Measurements from ENCODE around the gene CPNE2.
"Not testable (repeated sequence)": the region's sequence is repeated elsewhere in the genome, so short reads cannot be mapped to it uniquely, and the experiment has no call there.

The CPNE2 gene

GRCh38 chr16:57091975-57092785 lies at the start of gene CPNE2:
Gene CPNE2 (plus strand): TSS chr16:57092583. CDS start chr16:57110743, 18,160 bp downstream.
- no peak for DNase-seq

DNA sequence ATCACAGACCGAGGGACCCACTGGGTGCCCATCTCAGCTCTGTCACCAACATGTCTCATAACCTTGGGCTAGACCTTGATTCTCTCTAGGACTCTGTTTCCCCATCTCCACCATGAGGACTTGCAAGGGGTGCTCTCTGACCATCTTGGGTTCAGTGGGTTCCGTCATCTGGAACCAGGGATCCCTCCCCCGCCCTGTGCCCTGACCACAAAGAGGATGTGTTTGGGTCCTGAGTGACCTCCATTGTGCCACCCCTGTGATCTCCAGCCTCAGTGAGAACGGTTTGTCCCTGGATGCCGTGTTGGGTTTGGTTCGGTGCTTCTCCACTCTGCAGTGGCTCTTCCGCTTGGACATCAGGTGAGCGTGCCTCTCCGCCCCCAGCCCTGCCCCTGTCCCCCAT lies 49.1 kb upstream of the CPNE2 start:
- no peak for DNase-seq

GRCh38 chr16:57044931-57045693 lies 47.3 kb upstream of the CPNE2 start:
- no peak for DNase-seq

- peak in 1 of 2 experiments; percentile 19 for DNase-seq
Measured at GRCh38 chr16:57045694-57046381, 46.5 kb upstream of the CPNE2 start.

DNA sequence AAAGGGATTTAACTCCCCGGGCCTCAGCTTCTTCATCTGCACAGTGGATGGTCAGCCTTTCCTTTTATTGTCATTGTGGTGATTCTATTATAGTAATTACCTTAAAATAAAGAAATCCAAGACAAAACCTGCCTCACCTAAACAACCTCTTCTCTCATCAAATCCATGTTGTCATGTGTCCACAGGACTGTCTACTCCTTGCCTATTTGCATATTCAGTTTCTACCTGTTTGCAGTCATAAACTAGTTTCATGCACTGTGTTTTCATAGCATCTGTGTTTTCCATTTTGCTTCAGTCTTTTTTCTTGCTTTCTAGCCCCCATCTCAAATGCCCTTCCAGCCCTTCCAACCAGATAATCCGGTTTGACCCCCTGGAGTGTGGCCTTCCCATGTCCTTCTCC lies 44.3 kb upstream of the CPNE2 start:
- no peak for DNase-seq

DNA sequence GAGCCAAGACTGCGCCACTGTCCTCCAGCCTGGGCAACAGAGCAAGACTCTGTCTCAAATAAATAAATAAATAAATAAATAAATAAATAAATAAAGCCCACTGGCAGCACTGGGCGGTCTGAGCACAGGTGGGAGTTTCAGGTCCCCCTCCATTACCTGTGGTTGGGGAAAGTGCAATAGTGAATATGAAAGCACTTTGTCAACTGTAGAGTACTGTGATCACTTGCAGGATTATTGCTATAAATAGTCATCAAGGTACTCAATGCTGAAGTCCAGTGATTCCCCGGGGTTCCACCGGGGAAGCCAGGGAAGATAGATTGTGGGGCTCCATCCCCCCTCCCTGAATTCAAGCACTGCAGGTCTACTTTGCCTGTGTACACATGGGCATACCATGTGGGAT lies 42.7 kb upstream of the CPNE2 start:
- no peak for DNase-seq

DNA sequence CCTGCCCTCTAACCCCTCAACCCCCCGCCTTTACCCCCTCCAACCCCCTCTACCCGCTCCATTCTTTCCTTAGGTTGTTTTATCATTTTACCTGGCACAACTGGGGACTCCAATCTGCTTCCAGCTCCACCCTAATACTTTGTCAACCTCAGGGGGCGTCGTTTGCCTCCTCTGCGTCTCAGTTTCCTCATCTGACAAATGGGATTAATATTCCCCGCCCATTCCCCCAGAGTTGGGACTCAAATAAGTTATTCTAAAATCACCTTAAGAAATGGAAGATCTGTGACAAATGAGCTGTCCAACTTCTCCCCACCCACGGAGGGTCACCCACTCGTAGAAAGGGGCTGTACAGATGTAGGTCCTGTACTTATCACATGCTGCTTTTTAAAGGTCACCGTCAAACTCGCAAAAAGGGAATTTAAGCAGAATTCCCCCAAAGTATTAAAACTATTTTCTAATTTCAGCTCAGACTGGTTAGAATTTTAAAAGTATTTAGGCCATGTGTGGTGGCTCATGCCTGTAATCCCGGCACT lies 40.6 kb upstream of the CPNE2 start:
- no peak for DNase-seq

- no peak for DNase-seq
Measured at GRCh38 chr16:57053206-57053605, 39.2 kb upstream of the CPNE2 start.

- no peak for DNase-seq
Measured at GRCh38 chr16:57054338-57054737, 38.0 kb upstream of the CPNE2 start.

GRCh38 chr16:57054771-57055170 lies 37.6 kb upstream of the CPNE2 start:
- DNase-seq, result no peak

DNA sequence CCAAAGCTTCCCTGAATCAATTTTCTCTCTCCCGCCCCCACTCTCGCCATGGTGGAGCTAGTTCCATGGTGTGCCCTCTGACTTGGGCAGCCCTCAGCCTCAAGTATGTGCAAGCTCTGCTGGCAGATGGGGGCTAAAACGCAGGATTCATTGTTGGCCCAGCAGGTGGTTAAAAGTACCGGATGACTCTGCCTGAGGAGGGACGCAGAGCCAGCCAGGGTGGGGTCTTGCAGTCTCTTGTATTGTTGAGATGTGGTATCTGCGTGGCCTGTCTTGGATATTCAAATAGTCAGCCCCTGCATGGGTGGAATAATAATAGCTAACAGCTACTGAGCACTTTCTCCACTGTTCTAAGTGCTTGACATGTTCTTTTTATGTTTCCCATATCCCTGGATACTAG lies 36.7 kb upstream of the CPNE2 start:
- DNase-seq, result no peak

- DNase-seq, result no peak
Measured at GRCh38 chr16:57058291-57058861, 34.0 kb upstream of the CPNE2 start.

DNA sequence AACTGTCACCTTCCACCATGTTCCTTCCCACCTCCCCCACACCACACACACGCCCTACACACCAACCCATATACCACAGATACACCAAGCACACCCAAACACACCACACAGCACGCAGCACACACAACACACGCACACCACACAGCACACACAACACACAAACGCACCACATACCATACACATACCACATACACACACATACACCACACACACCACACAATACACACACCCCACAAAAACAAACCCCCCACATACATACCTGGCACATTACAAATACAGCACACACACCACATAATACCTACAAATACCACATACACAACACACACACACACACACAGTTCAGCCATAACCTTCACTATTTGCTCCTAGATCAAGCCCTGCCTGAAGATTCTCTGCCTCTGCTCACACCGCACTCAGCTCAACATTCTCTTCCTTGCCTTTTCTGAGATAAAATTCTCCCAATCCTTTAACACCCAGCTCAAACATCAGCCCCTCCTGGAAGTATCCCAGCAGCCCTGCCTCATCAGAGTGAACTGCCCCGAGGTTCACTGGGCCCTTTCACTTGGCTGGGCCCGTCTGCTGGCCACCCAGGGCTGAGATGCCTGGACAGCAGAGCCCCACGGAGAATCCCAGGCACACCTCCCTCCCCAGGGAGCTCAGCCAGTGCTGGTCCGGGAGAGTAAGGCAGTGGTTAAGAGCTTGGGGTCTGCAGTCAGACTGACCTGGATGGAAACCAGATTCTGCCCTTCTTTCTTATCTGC lies 31.9 kb upstream of the CPNE2 start:
- DNase-seq, result no peak

DNA sequence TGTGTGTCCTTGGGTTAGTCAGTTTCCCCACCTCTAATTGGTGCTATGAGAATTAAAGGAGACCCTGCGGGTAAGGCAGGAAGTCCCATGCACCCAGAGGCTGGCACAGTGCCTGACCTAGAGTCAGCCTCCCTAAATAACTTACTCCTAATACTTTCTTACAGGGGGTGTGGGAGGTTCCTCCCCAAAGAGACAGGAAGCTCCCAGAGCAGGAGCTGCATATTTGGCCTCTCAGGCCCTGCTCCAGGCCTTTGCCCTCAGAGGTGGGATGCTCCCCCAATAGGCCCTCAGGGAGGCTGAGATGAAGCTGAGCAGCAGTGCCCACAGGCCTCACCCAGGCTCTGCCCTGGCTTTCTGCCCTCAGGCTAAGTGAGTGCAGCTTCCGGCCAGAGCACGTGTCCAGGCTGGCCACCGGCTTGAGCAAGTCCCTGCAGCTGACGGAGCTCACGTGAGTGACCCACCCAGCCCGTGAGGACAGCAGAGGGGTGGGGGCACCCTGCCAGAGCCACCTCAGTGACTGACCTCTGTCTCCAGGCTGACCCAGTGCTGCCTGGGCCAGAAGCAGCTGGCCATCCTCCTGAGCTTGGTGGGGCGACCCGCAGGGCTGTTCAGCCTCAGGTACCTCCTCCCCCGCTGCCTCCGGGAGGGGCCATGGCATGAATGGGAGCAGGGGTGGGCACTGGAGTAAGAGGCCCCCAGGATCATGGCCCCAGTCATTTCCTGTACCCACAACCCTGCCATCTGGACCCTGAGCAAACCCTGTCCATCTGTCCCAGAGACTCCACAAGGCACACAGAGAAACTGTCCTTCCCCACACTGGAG lies 31.1 kb upstream of the CPNE2 start:
- DNase-seq, result no peak

DNA sequence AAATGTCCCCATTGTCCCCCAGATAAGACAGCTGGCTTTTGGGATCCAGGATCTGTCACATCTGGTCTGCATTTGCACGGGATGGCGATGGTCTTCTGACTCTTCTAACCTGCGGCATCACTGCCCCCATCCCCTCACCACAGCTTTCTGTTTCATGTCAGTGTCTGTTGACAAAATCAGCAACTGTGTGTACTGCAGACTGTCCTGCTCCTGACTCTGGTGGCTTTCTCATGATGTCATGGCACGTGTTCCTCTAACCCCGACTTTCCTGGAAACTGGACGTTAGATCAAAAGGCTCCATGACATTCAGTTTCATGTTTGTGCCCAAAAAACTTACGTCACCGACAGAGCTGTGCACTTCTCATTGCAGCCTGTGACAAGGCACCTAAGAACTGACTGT lies 30.1 kb upstream of the CPNE2 start:
- DNase-seq, result no peak

DNA sequence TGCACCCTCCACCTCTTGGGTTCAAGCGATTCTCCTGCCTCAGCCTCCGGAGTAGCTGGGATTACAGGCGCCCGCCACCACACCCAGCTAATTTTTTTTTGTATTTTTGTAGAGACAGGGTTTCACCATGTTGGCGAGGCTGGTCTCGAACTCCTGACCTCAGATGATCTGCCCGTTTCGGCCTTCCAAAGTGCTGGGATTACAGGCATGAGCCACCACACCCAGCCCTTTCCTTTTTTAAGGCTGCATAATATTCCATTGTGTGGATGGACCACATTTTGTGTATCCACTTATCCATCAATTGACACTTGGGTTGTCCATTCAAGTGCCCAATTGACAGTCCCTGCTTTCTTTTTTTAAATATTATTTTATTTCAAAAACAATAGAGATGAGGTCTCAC lies 29.2 kb upstream of the CPNE2 start:
- DNase-seq, result not testable (repeated sequence)

- DNase-seq, result no peak
Measured at GRCh38 chr16:57064995-57065394, 27.4 kb upstream of the CPNE2 start.

DNA sequence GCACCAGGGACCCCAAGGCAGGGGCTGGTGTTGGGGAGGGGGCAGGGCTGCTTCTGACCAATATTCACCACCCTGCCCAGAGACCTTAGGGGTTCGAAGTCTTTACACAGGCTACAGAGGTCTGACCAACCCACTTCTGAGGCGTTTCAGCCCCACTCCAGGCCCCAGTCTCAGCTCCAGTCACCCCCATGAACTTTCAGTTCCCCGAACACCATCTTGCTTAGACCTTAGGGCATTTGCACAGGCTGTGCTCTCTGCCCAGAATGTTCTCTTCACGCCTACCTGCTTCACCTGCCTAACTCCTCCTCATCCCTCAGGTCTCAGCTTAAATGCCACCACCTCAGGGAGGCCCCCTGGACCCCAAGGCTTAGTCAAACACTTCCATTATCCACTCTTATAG lies 25.8 kb upstream of the CPNE2 start:
- no peak for DNase-seq

DNA sequence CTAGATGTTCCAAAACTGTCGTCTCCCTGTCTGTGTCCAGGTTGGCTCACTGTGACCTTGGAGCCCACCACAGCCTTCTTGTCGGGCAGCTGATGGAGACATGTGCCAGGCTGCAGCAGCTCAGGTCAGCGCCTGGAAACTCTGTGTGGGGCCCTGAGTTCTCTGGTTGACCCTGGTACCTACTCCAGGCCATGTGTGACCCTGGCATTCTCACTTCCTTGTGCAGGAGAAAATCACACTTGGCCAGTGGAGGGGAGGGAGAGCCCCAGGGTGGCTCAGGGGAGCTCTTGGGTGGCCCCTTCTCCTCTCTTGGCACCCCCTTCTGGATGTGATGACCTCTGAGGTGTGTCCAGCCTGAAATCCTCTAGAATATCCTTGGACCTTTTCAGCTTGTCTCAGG lies 25.0 kb upstream of the CPNE2 start:
- no peak for DNase-seq

GRCh38 chr16:57069053-57069452 lies 23.3 kb upstream of the CPNE2 start:
- DNase-seq, result no peak

GRCh38 chr16:57069635-57070370 lies 22.6 kb upstream of the CPNE2 start:
- no peak for DNase-seq
